ENCODE measurements around the gene RNF150. TPM values are rescaled to one million over a fixed set of nuclear protein-coding genes. Genes with fewer than 3 reads are reported as not detected.

RNF150 gene
- total RNA-seq, 2 experiments from 2014 or later = 0.02 to 0.08 TPM

GRCh38 chr4:140928880-140929279 lies 204.4 kb downstream of the RNF150 start:
- Mint-ChIP-seq H3K9me3 (no peaks in the 10 kb centered on the region), H3K27me3 (peaks cover 14% of the 10 kb centered on the region), H3K4me3 (no peak overlapping the region), H3K4me1 (no peaks in the 10 kb centered on the region), H3K36me3 (no peaks in the 10 kb centered on the region), H3K27ac (no peak overlapping the region)
- DNase-seq = no peak

GRCh38 chr4:140926672-140927071 lies 206.6 kb downstream of the RNF150 start:
- H3K27ac Mint-ChIP-seq = no peak overlapping the region
- no peak for DNase-seq
- no peak overlapping the region for H3K4me3 Mint-ChIP-seq
- no peaks in the 10 kb centered on the region for H3K9me3 Mint-ChIP-seq
- H3K27me3 Mint-ChIP-seq = peaks cover 8% of the 10 kb centered on the region
- no peaks in the 10 kb centered on the region for H3K4me1 Mint-ChIP-seq
- no peaks in the 10 kb centered on the region for H3K36me3 Mint-ChIP-seq

GRCh38 chr4:140925417-140925816 lies 207.9 kb downstream of the RNF150 start:
- Mint-ChIP-seq H3K27ac (no peak overlapping the region), H3K9me3 (no peaks in the 10 kb centered on the region), H3K4me1 (no peaks in the 10 kb centered on the region), H3K4me3 (no peak overlapping the region), H3K27me3 (no peaks in the 10 kb centered on the region), H3K36me3 (no peaks in the 10 kb centered on the region)
- DNase-seq = no peak

- Mint-ChIP-seq H3K4me3 (no peak overlapping the region), H3K9me3 (no peaks in the 10 kb centered on the region), H3K36me3 (no peaks in the 10 kb centered on the region), H3K27ac (no peak overlapping the region), H3K4me1 (no peaks in the 10 kb centered on the region), H3K27me3 (no peaks in the 10 kb centered on the region)
- DNase-seq = no peak
These were observed 208.4 kb downstream of the RNF150 start for GRCh38 chr4:140924761-140925392.

- no peak for DNase-seq
- H3K27me3 Mint-ChIP-seq = no peaks in the 10 kb centered on the region
- H3K4me1 Mint-ChIP-seq = no peaks in the 10 kb centered on the region
- no peaks in the 10 kb centered on the region for H3K9me3 Mint-ChIP-seq
- no peak overlapping the region for H3K4me3 Mint-ChIP-seq
- no peaks in the 10 kb centered on the region for H3K36me3 Mint-ChIP-seq
- H3K27ac Mint-ChIP-seq = no peak overlapping the region
These were observed 226.0 kb downstream of the RNF150 start for GRCh38 chr4:140906993-140907962.

- no peak for DNase-seq
- no peak overlapping the region for H3K27ac Mint-ChIP-seq
- no peaks in the 10 kb centered on the region for H3K9me3 Mint-ChIP-seq
- no peaks in the 10 kb centered on the region for H3K4me1 Mint-ChIP-seq
- H3K36me3 Mint-ChIP-seq = no peaks in the 10 kb centered on the region
- no peaks in the 10 kb centered on the region for H3K27me3 Mint-ChIP-seq
- no peak overlapping the region for H3K4me3 Mint-ChIP-seq
These were observed 228.4 kb downstream of the RNF150 start for GRCh38 chr4:140904904-140905303.

- Mint-ChIP-seq H3K9me3 (no peaks in the 10 kb centered on the region), H3K27me3 (no peaks in the 10 kb centered on the region), H3K4me1 (no peaks in the 10 kb centered on the region), H3K27ac (no peak overlapping the region), H3K4me3 (no peak overlapping the region), H3K36me3 (no peaks in the 10 kb centered on the region)
- DNase-seq = no peak
These were observed 229.5 kb downstream of the RNF150 start for GRCh38 chr4:140903522-140904475.

GRCh38 chr4:140901736-140902336 lies 231.4 kb downstream of the RNF150 start:
- Mint-ChIP-seq H3K4me3 (no peak overlapping the region), H3K9me3 (no peaks in the 10 kb centered on the region), H3K36me3 (no peaks in the 10 kb centered on the region), H3K4me1 (no peaks in the 10 kb centered on the region), H3K27me3 (no peaks in the 10 kb centered on the region), H3K27ac (no peak overlapping the region)
- no peak for DNase-seq

- DNase-seq = no peak
- Mint-ChIP-seq H3K36me3 (no peaks in the 10 kb centered on the region), H3K27ac (no peak overlapping the region), H3K4me3 (no peak overlapping the region), H3K4me1 (no peaks in the 10 kb centered on the region), H3K9me3 (no peaks in the 10 kb centered on the region), H3K27me3 (peaks cover 11% of the 10 kb centered on the region)
These were observed 239.3 kb downstream of the RNF150 start for GRCh38 chr4:140893939-140894338.

- H3K27ac Mint-ChIP-seq = no peak overlapping the region
- DNase-seq = no peak
- H3K27me3 Mint-ChIP-seq = peaks cover 4% of the 10 kb centered on the region
- H3K4me3 Mint-ChIP-seq = no peak overlapping the region
- peaks cover 11% of the 10 kb centered on the region for H3K9me3 Mint-ChIP-seq
- H3K4me1 Mint-ChIP-seq = no peaks in the 10 kb centered on the region
- H3K36me3 Mint-ChIP-seq = no peaks in the 10 kb centered on the region
These were observed 245.2 kb downstream of the RNF150 start for GRCh38 chr4:140888054-140888453.

GRCh38 chr4:140887467-140887866 lies 245.8 kb downstream of the RNF150 start:
- Mint-ChIP-seq H3K4me3 (no peak overlapping the region), H3K27me3 (peaks cover 4% of the 10 kb centered on the region), H3K9me3 (peaks cover 11% of the 10 kb centered on the region), H3K36me3 (no peaks in the 10 kb centered on the region), H3K4me1 (no peaks in the 10 kb centered on the region), H3K27ac (no peak overlapping the region)
- DNase-seq = no peak

GRCh38 chr4:140884431-140885058 lies 248.7 kb downstream of the RNF150 start:
- no peaks in the 10 kb centered on the region for H3K4me1 Mint-ChIP-seq
- no peaks in the 10 kb centered on the region for H3K36me3 Mint-ChIP-seq
- DNase-seq = peak; percentile 2
- H3K9me3 Mint-ChIP-seq = peaks cover 11% of the 10 kb centered on the region
- no peak overlapping the region for H3K27ac Mint-ChIP-seq
- H3K27me3 Mint-ChIP-seq = no peaks in the 10 kb centered on the region
- H3K4me3 Mint-ChIP-seq = no peak overlapping the region

GRCh38 chr4:140877781-140878180 lies 255.5 kb downstream of the RNF150 start:
- Mint-ChIP-seq H3K9me3 (peaks cover 5% of the 10 kb centered on the region), H3K4me1 (no peaks in the 10 kb centered on the region), H3K4me3 (no peak overlapping the region), H3K27me3 (no peaks in the 10 kb centered on the region), H3K36me3 (no peaks in the 10 kb centered on the region), H3K27ac (no peak overlapping the region)
- DNase-seq = no peak

Data from activated naive CD8-positive, alpha-beta T cell treated with anti-CD3 and anti-CD28 coated beads for 36 hours (primary cell).